GM12878 (cell line): Measurements from ENCODE around the gene JTB. TPM values are rescaled to one million over a fixed set of nuclear protein-coding genes. Genes with fewer than 3 reads are reported as not detected.

Source experiments
- ASH2L ChIP-seq: fragments of 300-600, 200-600 bp; sonication (generic); IDR thresholded peaks from 2 replicates; pipeline ENCODE4 v1.6.1; 2017; ENCODE audit warnings: low read depth, mild to moderate bottlenecking, borderline replicate concordance
- CHD2 ChIP-seq: IDR thresholded peaks from 2 replicates; pipeline ENCODE4 v1.6.1; 2011; ENCODE audit warnings: low read depth, low read length, improper control_type of control experiment, borderline replicate concordance
- LARP7 ChIP-seq: fragments of 450-650 bp; IDR thresholded peaks from 2 replicates; pipeline ENCODE4 v1.6.1; 2017; ENCODE audit warnings: mild to moderate bottlenecking
- MTA2 ChIP-seq: fragments of 450-650 bp; IDR thresholded peaks from 2 replicates; pipeline ENCODE4 v1.6.1; 2016; ENCODE audit warnings: low read depth, mild to moderate bottlenecking, moderate library complexity
- PAX8 ChIP-seq: fragments of 450-650 bp; IDR thresholded peaks from 2 replicates; pipeline ENCODE4 v1.6.1; 2017; ENCODE audit warnings: mild to moderate bottlenecking, moderate library complexity
- RBBP5 ChIP-seq: fragments of 200-600 bp; sonication (generic); conservative IDR thresholded peaks from 2 replicates; pipeline ENCODE4 v1.6.1; 2016
- SMC3 ChIP-seq: IDR thresholded peaks from 2 replicates; pipeline ENCODE4 v1.6.1; 2011; ENCODE audit warnings: low read length, improper control_type of control experiment, borderline replicate concordance
- YY1 ChIP-seq: IDR thresholded peaks from 2 replicates; pipeline ENCODE4 v1.6.1; 2011; ENCODE audit warnings: low read depth, mild to moderate bottlenecking, low read length
- ZNF217 ChIP-seq: fragments of 450-650 bp; IDR thresholded peaks from 2 replicates; pipeline ENCODE4 v1.6.1; 2017; ENCODE audit warnings: antibody characterized with exemption, mild to moderate bottlenecking
- polyA plus RNA-seq, 11 experiments: library from polyadenylated mRNA; depleted of rRNA in 4 of 11; unstranded in 6 of 11; stranded (reverse) in 5 of 11; fragments of >200 nt; fragmentation: Nextera tagmentation in 4 of 11; fragmentation: Illumina TruSeq in 1 of 11; extraction: Ambion mirVana in 4 of 11; extraction: Trizol in 1 of 11; gene quantifications; 1 replicate in 1 of 11; 2 replicates in 10 of 11; pipeline versions ENCODE4 v1.2.1 to v1.2.3, GENCODE V29; 2011 to 2016; ENCODE audit warnings: inconsistent platforms in 2 of 11, missing spikeins in 2 of 11, low read depth in 1 of 11
- total RNA-seq, 4 experiments: library from RNA; depleted of rRNA in 3 of 4; stranded (reverse); fragments of >200 nt in 3 of 4; fragmentation: Illumina TruSeq in 1 of 4; extraction: Trizol in 1 of 4; gene quantifications; 2 replicates each; pipeline versions ENCODE4 v1.2.1 to v1.2.3, GENCODE V29; 2013 to 2021
- TF ChIP-seq, protein P1 (sequence below): IDR thresholded peaks from 2 replicates; pipeline ENCODE4 v1.6.1; 2012; ENCODE audit warnings: improper control_type of control experiment, low read depth, low read length; ENCODE audit not compliant: insufficient replicate concordance
- TF ChIP-seq, protein P2 (sequence below): fragments of 450-650 bp; IDR thresholded peaks from 2 replicates; pipeline ENCODE4 v1.6.1; 2016; ENCODE audit warnings: mild to moderate bottlenecking
- TF ChIP-seq, protein P3 (sequence below): fragments of 450-650 bp; IDR thresholded peaks from 2 replicates; pipeline ENCODE4 v1.6.1; 2014; ENCODE audit warnings: mild to moderate bottlenecking
- TF ChIP-seq, protein P4 (sequence below): IDR thresholded peaks from 2 replicates; pipeline ENCODE4 v1.6.1; 2011; ENCODE audit warnings: low read depth, low read length, improper control_type of control experiment, borderline replicate concordance
- TF ChIP-seq, protein P5 (sequence below): fragments of 450-650 bp; formaldehyde crosslinking; IDR thresholded peaks from 2 replicates; pipeline ENCODE4 v1.4.0; 2020; ENCODE audit warnings: mild to moderate bottlenecking, moderate library complexity
- TF ChIP-seq, protein P6 (sequence below): fragments of 450-650 bp; IDR thresholded peaks from 2 replicates; pipeline ENCODE4 v1.6.1; 2017; ENCODE audit warnings: low read depth, mild to moderate bottlenecking, moderate library complexity

The JTB gene
- total and polyA plus RNA-seq, 10 of the 15 experiments (the other 5 are each of a cell fraction or from before 2014, with no cell fraction given): 25.0 to 298 (median 155) TPM

DNA sequence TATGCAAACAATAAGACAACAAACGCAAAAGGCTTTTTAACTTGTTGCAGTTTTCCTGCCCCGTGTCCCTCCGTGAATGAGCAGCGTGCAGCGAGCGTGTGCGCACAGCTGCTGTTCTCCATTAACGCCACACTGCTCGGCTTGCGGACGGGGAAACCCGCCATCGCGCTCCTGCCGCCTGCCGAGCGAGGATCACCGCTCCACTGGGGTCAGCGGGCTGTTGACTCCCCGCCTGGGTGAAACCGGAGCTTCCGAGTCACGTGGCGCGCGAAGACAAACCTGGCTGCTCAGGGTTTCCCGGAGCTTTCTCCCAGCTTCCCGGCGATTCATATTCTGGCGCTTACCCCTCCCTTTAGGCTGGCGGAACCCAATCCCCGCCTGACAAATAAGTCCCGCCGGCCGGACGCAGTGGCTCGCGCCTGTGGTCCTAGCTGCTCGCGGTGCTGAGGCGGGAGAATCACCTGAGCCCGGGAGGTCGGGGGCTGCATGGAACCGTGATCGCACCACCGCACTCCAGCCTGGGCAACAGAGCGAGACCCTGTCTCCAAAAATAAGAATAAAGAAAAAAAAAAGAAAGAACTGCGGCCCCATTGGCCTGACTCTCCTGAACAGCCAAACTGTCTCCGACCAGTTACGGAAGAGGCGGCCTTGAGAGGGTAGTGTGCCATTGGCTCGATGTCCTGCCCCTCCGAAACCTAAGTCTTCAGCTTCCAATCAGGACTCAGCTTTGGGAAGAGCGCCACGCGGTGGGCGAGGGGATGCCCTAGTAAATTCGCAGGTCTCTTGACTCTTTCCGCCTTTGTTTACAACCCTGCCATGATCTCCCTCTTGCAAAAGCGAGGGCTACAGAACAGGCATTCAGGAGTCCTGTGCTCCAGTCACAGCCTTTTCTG is 10.1 kb downstream of the JTB start, which contains the start of gene CREB3L4 (continued):
- TF ChIP-seq, protein P1, sequence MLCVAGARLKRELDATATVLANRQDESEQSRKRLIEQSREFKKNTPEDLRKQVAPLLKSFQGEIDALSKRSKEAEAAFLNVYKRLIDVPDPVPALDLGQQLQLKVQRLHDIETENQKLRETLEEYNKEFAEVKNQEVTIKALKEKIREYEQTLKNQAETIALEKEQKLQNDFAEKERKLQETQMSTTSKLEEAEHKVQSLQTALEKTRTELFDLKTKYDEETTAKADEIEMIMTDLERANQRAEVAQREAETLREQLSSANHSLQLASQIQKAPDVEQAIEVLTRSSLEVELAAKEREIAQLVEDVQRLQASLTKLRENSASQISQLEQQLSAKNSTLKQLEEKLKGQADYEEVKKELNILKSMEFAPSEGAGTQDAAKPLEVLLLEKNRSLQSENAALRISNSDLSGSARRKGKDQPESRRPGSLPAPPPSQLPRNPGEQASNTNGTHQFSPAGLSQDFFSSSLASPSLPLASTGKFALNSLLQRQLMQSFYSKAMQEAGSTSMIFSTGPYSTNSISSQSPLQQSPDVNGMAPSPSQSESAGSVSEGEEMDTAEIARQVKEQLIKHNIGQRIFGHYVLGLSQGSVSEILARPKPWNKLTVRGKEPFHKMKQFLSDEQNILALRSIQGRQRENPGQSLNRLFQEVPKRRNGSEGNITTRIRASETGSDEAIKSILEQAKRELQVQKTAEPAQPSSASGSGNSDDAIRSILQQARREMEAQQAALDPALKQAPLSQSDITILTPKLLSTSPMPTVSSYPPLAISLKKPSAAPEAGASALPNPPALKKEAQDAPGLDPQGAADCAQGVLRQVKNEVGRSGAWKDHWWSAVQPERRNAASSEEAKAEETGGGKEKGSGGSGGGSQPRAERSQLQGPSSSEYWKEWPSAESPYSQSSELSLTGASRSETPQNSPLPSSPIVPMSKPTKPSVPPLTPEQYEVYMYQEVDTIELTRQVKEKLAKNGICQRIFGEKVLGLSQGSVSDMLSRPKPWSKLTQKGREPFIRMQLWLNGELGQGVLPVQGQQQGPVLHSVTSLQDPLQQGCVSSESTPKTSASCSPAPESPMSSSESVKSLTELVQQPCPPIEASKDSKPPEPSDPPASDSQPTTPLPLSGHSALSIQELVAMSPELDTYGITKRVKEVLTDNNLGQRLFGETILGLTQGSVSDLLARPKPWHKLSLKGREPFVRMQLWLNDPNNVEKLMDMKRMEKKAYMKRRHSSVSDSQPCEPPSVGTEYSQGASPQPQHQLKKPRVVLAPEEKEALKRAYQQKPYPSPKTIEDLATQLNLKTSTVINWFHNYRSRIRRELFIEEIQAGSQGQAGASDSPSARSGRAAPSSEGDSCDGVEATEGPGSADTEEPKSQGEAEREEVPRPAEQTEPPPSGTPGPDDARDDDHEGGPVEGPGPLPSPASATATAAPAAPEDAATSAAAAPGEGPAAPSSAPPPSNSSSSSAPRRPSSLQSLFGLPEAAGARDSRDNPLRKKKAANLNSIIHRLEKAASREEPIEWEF: no peak
- TF ChIP-seq RBBP5: no peak
- TF ChIP-seq YY1: peak; percentile 93
- TF ChIP-seq, protein P2, sequence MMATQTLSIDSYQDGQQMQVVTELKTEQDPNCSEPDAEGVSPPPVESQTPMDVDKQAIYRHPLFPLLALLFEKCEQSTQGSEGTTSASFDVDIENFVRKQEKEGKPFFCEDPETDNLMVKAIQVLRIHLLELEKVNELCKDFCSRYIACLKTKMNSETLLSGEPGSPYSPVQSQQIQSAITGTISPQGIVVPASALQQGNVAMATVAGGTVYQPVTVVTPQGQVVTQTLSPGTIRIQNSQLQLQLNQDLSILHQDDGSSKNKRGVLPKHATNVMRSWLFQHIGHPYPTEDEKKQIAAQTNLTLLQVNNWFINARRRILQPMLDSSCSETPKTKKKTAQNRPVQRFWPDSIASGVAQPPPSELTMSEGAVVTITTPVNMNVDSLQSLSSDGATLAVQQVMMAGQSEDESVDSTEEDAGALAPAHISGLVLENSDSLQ: peak; percentile 100
- TF ChIP-seq, protein P3, sequence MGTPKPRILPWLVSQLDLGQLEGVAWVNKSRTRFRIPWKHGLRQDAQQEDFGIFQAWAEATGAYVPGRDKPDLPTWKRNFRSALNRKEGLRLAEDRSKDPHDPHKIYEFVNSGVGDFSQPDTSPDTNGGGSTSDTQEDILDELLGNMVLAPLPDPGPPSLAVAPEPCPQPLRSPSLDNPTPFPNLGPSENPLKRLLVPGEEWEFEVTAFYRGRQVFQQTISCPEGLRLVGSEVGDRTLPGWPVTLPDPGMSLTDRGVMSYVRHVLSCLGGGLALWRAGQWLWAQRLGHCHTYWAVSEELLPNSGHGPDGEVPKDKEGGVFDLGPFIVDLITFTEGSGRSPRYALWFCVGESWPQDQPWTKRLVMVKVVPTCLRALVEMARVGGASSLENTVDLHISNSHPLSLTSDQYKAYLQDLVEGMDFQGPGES: peak; percentile 87
- TF ChIP-seq SMC3: no peak
- TF ChIP-seq, protein P4, sequence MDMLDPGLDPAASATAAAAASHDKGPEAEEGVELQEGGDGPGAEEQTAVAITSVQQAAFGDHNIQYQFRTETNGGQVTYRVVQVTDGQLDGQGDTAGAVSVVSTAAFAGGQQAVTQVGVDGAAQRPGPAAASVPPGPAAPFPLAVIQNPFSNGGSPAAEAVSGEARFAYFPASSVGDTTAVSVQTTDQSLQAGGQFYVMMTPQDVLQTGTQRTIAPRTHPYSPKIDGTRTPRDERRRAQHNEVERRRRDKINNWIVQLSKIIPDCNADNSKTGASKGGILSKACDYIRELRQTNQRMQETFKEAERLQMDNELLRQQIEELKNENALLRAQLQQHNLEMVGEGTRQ: peak; percentile 57
- peak; percentile 10 for TF ChIP-seq MTA2
- TF ChIP-seq, protein P5, sequence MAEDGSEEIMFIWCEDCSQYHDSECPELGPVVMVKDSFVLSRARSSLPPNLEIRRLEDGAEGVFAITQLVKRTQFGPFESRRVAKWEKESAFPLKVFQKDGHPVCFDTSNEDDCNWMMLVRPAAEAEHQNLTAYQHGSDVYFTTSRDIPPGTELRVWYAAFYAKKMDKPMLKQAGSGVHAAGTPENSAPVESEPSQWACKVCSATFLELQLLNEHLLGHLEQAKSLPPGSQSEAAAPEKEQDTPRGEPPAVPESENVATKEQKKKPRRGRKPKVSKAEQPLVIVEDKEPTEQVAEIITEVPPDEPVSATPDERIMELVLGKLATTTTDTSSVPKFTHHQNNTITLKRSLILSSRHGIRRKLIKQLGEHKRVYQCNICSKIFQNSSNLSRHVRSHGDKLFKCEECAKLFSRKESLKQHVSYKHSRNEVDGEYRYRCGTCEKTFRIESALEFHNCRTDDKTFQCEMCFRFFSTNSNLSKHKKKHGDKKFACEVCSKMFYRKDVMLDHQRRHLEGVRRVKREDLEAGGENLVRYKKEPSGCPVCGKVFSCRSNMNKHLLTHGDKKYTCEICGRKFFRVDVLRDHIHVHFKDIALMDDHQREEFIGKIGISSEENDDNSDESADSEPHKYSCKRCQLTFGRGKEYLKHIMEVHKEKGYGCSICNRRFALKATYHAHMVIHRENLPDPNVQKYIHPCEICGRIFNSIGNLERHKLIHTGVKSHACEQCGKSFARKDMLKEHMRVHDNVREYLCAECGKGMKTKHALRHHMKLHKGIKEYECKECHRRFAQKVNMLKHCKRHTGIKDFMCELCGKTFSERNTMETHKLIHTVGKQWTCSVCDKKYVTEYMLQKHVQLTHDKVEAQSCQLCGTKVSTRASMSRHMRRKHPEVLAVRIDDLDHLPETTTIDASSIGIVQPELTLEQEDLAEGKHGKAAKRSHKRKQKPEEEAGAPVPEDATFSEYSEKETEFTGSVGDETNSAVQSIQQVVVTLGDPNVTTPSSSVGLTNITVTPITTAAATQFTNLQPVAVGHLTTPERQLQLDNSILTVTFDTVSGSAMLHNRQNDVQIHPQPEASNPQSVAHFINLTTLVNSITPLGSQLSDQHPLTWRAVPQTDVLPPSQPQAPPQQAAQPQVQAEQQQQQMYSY: no peak
- TF ChIP-seq PAX8: no peak
- TF ChIP-seq ASH2L: peak; percentile 69; the same call in 1 of the 2 replicates
- peak; percentile 60; the same call in 1 of the 2 replicates for TF ChIP-seq LARP7
- no peak for TF ChIP-seq ZNF217
- TF ChIP-seq, protein P6, sequence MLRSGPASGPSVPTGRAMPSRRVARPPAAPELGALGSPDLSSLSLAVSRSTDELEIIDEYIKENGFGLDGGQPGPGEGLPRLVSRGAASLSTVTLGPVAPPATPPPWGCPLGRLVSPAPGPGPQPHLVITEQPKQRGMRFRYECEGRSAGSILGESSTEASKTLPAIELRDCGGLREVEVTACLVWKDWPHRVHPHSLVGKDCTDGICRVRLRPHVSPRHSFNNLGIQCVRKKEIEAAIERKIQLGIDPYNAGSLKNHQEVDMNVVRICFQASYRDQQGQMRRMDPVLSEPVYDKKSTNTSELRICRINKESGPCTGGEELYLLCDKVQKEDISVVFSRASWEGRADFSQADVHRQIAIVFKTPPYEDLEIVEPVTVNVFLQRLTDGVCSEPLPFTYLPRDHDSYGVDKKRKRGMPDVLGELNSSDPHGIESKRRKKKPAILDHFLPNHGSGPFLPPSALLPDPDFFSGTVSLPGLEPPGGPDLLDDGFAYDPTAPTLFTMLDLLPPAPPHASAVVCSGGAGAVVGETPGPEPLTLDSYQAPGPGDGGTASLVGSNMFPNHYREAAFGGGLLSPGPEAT: peak; percentile 89
- TF ChIP-seq CHD2: peak; percentile 92
